Stimulated activated CD8-positive, alpha-beta memory T cell treated with anti-CD3 and anti-CD28 coated beads, Interleukin-4, amount 100 ng/mL, for 48 hours (primary cell): ENCODE results near the gene STX4.
"Not testable (repeated sequence)": the region's sequence is repeated elsewhere in the genome, so short reads cannot be mapped to it uniquely, and the experiment has no call there.

Experiments used
- DNase-seq: peaks from one replicate; pipeline ENCODE4 v3.0.0-alpha.2; 2020

Gene STX4

DNA sequence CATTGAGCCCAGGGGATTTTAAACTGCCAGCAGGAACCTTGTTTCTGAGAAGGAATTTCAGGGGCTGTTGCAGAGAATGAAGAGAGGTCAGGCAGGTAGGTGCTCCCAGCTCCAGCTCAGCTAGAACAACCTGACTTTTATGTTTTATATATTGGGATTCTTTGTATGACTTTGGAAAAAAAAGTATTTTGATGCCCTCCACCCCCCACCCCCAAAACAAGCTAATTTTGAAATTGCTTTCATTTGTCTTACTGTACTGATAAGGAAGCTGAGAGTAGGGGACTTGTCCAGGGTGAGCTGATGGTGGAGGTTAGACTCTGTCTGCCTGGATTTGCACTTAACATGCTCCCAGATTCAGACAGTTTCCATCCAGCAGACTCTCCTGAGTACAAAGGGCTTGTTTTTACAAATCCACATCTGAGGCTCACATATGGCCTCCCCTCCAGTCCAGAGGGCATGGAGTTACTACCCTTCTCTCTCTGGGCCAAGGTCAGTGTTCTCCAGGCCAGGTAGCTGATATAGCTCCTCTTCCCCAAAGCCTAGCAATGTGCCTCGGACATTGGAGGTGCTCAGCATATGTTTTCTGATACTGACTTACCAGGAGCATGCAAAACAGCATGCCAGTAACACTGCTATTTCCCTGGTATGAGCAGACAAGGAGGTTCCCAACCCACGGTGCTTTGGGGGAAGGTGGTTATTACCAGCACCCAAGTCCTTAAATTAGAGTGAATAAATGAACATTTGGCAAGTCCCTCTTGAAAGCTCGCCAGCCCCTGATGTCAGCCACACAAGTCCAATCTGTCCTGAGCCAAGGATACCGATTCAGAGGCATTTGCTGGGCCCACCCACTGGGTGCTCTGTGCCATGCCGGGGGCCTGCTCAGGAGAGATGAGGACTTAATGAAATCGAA lies 34.3 kb upstream of the STX4 start:
- DNase-seq, result no peak

- DNase-seq, result no peak
These were observed 32.5 kb upstream of the STX4 start for GRCh38 chr16:31000671-31001382.

DNA sequence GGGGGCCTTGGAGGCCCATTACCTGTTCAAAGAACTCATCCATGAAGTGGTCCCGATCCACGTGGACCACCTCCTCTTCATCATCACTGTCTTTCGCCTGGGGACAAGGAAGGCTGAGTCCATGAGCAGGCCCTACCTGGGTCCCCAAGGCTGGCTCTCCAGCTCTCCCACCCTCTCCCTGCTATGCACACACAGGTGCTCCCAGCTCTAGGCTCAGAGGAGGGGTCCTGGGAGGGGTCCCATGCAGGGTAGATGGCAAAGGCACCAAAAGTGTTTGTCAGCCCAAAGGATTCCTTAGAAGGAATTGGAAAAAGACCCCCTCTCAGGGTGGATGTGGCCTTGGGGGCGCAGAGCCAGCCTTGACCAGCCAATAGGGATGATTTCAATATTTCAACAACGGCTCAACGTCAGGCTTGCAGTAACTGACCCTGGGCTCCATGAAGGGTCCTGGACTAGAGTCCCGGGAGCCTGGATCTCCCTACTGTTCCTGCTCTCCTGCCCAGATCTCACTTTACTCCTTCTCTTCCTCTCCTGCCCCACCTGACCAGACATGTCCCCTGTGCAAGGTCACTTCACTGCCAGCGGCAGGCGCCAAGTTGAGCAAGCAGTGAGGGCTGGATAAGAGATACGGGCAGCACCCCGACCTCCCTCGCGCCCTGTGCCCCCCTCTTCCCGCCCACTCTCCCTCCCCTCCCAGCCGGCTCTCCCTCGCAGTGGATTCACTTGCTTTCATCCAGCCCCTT lies 31.7 kb upstream of the STX4 start:
- no peak for DNase-seq

- DNase-seq, result no peak
These were observed 31.1 kb upstream of the STX4 start for GRCh38 chr16:31002250-31002700.

- no peak for DNase-seq
These were observed 30.5 kb upstream of the STX4 start for GRCh38 chr16:31002862-31003341.

DNA sequence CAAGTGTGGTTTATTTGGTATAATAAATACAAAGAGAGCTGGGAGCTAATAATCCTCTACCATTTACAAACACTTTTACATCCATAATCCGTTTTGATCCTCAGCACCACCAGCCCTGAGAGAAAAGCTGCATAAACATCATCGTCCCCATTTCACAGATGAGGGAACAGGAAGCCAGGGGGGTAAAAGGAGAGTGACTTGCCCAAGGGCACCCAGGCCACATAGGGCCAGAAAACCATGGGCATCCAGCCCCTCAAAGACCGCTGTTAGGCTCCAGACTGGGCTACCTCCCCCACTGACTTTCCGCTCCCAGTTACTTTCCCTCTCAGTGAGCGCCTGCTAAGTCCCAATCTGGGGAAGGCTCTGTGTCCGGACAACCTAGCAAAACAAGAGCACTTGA lies 29.6 kb upstream of the STX4 start:
- no peak for DNase-seq

DNA sequence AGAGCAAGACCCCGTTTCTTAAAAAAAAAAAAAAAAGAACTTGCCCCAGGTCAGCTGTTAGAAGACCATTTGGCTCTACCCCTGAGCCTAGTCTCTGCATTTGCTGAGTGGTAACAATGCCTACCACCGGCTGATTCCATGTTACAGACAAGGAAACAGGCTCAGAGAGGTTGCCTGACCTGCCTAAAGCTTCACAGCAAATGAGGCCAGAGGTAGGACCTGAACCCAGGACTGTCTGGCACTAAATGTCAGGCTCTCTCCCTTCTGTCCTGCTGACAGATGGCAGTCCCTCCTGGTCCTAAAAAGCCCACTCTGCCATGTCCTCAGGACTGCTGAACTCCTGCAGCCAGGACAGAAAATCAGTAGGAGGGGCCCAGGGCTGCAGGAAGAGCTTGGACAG lies 28.7 kb upstream of the STX4 start:
- no peak for DNase-seq

DNA sequence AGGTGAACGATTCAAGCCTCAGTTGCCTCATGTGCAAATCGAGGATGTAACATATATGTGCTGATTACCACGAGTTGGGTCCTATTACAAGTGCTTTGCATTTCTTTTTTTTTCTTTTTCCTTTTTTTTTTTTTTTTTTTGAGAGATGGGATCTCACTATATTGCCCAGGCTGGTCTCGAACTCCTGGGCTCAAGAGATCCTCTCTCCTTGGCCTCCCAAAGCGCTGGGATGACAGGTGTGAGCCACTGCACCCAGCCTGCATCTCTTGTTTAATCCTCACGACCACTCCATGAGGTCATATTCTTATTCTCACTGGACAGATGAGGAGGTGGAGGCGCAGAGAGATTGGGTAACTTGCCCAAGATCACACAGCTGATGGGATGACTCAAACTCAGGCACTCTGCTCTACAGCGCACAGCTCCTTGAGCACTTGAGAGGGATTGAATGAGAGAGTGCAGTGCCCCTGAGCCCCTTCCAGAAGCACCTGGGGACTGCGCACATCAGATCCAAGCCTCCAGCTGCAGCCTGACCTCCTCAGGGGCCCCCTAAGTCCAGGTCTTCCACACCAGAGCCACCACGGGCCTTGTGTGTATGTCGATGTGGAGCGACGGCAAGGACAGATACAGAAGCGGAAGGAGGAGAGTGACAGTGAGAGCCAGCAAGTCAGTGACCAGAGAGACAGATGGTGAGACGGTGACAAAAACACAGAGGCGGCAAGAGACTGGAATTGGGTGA lies 27.8 kb upstream of the STX4 start:
- no peak for DNase-seq

GRCh38 chr16:31006086-31006385 lies 27.3 kb upstream of the STX4 start:
- DNase-seq, result no peak

DNA sequence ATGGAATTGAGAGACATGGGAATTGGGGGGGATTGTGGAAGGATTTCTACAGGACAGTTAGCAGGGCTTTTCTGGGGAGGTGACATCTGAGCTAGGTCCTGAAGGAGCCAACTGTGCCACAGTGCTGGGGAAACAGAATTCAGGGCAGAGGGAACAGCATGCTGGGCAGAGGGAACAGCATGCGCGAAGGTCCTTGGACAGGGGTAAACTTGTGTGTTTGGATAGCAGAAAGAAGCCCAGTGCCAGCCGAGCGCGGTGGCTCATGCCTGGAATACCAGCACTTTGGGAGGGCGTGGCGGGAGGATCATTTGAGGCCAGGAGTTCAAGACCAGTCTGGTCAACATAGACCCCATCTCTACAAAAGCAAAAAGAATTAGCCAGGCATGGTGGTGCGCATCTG lies 26.8 kb upstream of the STX4 start:
- DNase-seq, result no peak

DNA sequence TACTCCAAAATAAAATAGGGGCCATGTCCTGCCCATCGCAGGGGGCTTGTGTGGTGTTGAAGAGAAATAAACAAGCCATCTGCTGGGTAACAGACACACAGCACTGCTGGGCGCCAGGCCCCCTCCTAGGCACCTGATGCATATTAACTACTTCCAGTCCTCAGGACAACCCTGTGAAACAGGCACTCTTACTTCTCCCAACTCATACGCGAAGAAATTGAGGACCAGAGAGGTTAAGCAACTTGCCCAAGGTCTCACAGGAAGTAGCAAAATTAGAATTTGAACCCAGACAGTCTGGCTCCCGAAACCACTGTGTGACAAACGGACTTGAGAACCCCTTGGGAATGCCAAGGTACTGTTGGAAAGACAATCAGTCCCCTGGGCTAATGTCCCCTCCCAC lies 25.7 kb upstream of the STX4 start:
- DNase-seq, result no peak

GRCh38 chr16:31008149-31008548 lies 25.2 kb upstream of the STX4 start:
- DNase-seq, result no peak

DNA sequence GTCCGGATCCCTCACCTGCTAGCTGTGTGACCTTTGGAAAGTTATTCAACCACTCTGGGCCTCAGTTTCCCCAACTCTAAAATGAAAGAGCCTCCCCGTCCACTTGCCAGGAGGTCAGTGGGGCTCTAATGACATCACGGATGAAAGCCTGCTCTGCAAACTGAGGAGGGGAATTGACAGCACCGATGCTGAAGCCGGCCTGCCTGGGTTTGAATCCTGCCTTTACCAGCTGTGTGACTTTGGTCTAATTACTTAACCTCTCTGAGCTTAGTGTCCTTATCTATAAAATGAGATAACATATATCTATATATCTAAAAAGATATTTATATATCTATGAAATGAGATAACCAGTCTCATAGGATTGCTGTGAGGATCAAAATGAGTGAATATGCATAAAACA lies 24.8 kb upstream of the STX4 start:
- DNase-seq, result no peak

- no peak for DNase-seq
These were observed 24.2 kb upstream of the STX4 start for GRCh38 chr16:31009120-31009519.

- no peak for DNase-seq
These were observed 23.3 kb upstream of the STX4 start for GRCh38 chr16:31009894-31010584.

DNA sequence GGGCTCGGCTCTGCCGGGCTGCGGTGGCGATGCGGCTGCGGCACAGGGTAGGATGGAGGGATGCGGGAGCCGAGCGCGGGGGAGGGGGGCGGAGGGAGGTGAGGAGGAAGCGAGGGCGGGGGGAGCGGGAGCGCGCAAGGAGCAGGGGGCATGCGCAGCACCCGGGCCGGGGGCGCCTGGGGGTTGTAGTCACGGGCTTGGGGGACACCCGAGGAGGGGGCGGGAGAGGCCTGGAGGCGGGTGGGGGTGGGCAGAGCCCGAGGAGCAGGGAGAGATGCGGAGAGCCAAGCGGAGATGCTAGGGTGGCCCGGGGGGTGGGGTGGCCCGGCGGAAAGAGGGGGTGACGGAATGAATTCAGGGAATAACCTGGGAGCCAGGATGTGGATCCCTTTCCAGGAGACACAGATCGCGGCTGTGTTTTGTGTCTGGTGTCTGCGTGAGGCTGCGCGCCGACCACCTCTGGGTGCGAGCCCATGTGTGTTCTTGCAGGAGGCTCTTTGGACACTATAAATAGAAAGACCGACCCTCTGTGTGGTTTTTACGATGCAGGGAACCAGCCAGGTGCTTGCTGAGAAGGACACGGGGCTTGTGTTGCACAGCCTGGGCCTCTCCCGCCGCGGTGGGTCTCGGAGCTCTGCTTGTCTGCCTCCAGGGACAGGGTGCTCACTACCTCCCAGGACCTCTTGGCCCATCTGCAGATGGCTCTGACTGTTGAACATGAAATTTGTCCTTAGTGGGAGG lies 22.6 kb upstream of the STX4 start, which contains the start of gene STX1B:
STX1B (minus strand) TSS at position 54 of the 741 bp plus-strand sequence. CDS start 242 bp downstream, outside the sequence.
- peak; percentile 54 for DNase-seq

- DNase-seq, result not testable (repeated sequence)
These were observed 21.5 kb upstream of the STX4 start for GRCh38 chr16:31011815-31012214.

DNA sequence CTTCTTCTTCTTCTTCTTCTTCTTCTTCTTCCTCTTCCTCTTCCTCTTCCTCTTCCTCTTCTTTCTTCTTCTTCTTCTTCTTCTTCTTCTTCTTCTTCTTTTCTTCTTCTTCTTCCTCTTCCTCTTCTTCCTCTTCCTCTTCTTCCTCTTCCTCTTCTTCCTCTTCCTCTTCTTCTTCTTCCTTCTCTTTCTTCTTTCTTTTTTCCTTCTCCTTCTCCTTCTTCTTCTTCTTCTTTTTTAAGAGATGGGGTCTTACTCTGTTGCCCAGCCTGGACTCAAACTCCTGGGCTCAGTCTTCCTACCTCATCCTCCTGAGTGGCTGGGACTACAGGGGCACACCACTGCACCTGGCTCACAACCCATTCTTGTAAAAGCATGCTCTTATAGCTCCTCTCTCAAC lies 20.1 kb upstream of the STX4 start:
- not testable (repeated sequence) for DNase-seq

GRCh38 chr16:31016018-31016417 lies 17.3 kb upstream of the STX4 start:
- no peak for DNase-seq

DNA sequence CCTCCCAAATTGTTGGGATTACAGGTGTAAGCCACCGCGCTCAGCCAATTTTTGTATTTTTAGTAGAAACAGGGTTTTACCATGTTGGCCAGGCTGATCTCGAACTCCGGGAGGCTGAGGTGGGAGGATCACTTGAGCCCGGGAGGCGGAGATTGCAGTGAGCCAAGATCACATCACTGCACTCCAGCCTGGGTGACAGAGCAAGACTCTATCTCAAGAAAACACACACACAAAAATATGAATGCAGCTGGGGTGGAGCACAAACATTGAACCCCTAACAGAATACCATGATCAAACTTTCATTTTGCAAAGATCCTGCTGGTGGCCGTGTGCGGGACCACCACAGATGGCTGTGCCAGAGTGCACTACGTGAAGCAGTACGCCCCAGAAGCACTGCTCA lies 15.6 kb upstream of the STX4 start:
- DNase-seq, result not testable (repeated sequence)

- no peak for DNase-seq
These were observed 12.8 kb upstream of the STX4 start for GRCh38 chr16:31020536-31020935.
